HG03439 (cell line): ENCODE data around the gene LIMS3.
"Not testable (repeated sequence)": the region's sequence is repeated elsewhere in the genome, so short reads cannot be mapped to it uniquely, and the experiment has no call there.

Experiments used
- ATAC-seq: cut with Tn5 transposase; IDR thresholded peaks from one replicate; pipeline ENCODE4 v1.9.1; 2021; ENCODE audit warnings: mild to moderate bottlenecking, moderate library complexity; ENCODE audit not compliant: unreplicated experiment

The LIMS3 gene

GRCh38 chr2:109898462-109899336, at the start of gene LIMS3:
Gene LIMS3 (plus strand): TSS chr2:109898688. CDS start chr2:109898729, 41 bp downstream.
- ATAC-seq, result not testable (repeated sequence)

- ATAC-seq, result peak; percentile 63
Measured at GRCh38 chr2:109871129-109871751, 27.2 kb upstream of the LIMS3 start.

- ATAC-seq, result not testable (repeated sequence)
Measured at GRCh38 chr2:109876625-109877024, 21.9 kb upstream of the LIMS3 start.

GRCh38 chr2:109882112-109882511, 16.4 kb upstream of the LIMS3 start:
- ATAC-seq, result not testable (repeated sequence)

- not testable (repeated sequence) for ATAC-seq
Measured at GRCh38 chr2:109888414-109888813, 10.1 kb upstream of the LIMS3 start.

- ATAC-seq, result not testable (repeated sequence)
Measured at GRCh38 chr2:109889909-109890308, 8.6 kb upstream of the LIMS3 start.

GRCh38 chr2:109891024-109891423, 7.5 kb upstream of the LIMS3 start:
- not testable (repeated sequence) for ATAC-seq

GRCh38 chr2:109893736-109894135, 4.8 kb upstream of the LIMS3 start:
- not testable (repeated sequence) for ATAC-seq

GRCh38 chr2:109894141-109894540, 4.3 kb upstream of the LIMS3 start:
- not testable (repeated sequence) for ATAC-seq

GRCh38 chr2:109895090-109895869, 3.2 kb upstream of the LIMS3 start:
- not testable (repeated sequence) for ATAC-seq

- peak; percentile 90 for ATAC-seq
Measured at GRCh38 chr2:109896212-109896611, 2.3 kb upstream of the LIMS3 start.

- not testable (repeated sequence) for ATAC-seq
Measured at GRCh38 chr2:109897769-109898461, 573 bp upstream of the LIMS3 start.

- not testable (repeated sequence) for ATAC-seq
Measured at GRCh38 chr2:109905796-109906195, 7.3 kb downstream of the LIMS3 start.

- not testable (repeated sequence) for ATAC-seq
Measured at GRCh38 chr2:109908626-109909025, 10.1 kb downstream of the LIMS3 start.

GRCh38 chr2:109910789-109911188, 12.3 kb downstream of the LIMS3 start:
- not testable (repeated sequence) for ATAC-seq

GRCh38 chr2:109913911-109914310, 15.4 kb downstream of the LIMS3 start:
- not testable (repeated sequence) for ATAC-seq

GRCh38 chr2:109914552-109914951, 16.1 kb downstream of the LIMS3 start:
- ATAC-seq, result not testable (repeated sequence)

GRCh38 chr2:109915830-109916229, 17.3 kb downstream of the LIMS3 start:
- ATAC-seq, result not testable (repeated sequence)

- not testable (repeated sequence) for ATAC-seq
Measured at GRCh38 chr2:109920162-109920561, 21.7 kb downstream of the LIMS3 start.
